Loucy (cell line): ENCODE results near the gene KIAA0408.
A peak's percentile ranks its signal among the peaks of the same experiment; 100 is the strongest.

Source experiments
- H2AFZ ChIP-seq: fragments of 200-600 bp; sonication (generic); 2 replicates; pipeline ENCODE4 v1.6.0; 2016; ENCODE audit warnings: antibody characterized with exemption, mild to moderate bottlenecking, low read length, moderate library complexity
- H3F3A ChIP-seq: fragments of 200-600 bp; 2 replicates; pipeline ENCODE4 v1.6.0; 2016; ENCODE audit warnings: antibody characterized with exemption, low read depth, mild to moderate bottlenecking
- H3K27me3 ChIP-seq: fragments of 200-600 bp; sonication (generic); 2 replicates; pipeline ENCODE4 v1.6.1; 2014; ENCODE audit warnings: low read length, mild to moderate bottlenecking; ENCODE audit not compliant: insufficient read depth, poor library complexity, severe bottlenecking
- H3K36me3 ChIP-seq: fragments of 200-600 bp; sonication (generic); 2 replicates; pipeline ENCODE4 v1.6.1; 2016; ENCODE audit warnings: low read length; ENCODE audit not compliant: insufficient read depth
- H3K4me1 ChIP-seq: fragments of 200-600 bp; sonication (generic); 2 replicates; pipeline ENCODE4 v1.5.1; 2014; ENCODE audit warnings: low read length, mild to moderate bottlenecking; ENCODE audit not compliant: insufficient read depth, poor library complexity, severe bottlenecking
- H3K4me2 ChIP-seq: fragments of 200-600 bp; sonication (generic); 2 replicates; pipeline ENCODE4 v1.6.0; 2014; ENCODE audit warnings: antibody characterized with exemption, low read length, low read depth, mild to moderate bottlenecking; ENCODE audit not compliant: poor library complexity, severe bottlenecking
- H3K4me3 ChIP-seq: fragments of 200-600 bp; sonication (generic); 2 replicates; pipeline ENCODE4 v1.5.1; 2014; ENCODE audit warnings: low read length, mild to moderate bottlenecking, mixed read lengths; ENCODE audit not compliant: poor library complexity, severe bottlenecking
- H3K79me2 ChIP-seq: fragments of 200-600 bp; sonication (generic); 2 replicates; pipeline ENCODE4 v1.6.1; 2014; ENCODE audit warnings: low read length; ENCODE audit not compliant: insufficient read depth
- H3K9ac ChIP-seq: fragments of 200-600 bp; sonication (generic); 2 replicates; pipeline ENCODE4 v1.6.0; 2014; ENCODE audit warnings: mild to moderate bottlenecking, low read depth, low read length, moderate library complexity; ENCODE audit not compliant: poor library complexity, severe bottlenecking
- H3K9me2 ChIP-seq: fragments of 200-600 bp; sonication (generic); replicated peaks from 2 replicates; pipeline ENCODE4 v1.6.1; 2016; ENCODE audit warnings: low read depth, low read length, mixed read lengths
- H3K9me3 ChIP-seq: fragments of 200-600 bp; sonication (generic); 2 replicates; pipeline ENCODE4 v1.6.1; 2014; ENCODE audit warnings: mild to moderate bottlenecking, antibody characterized with exemption, low read length, low read depth; ENCODE audit not compliant: insufficient read depth
- H4K20me1 ChIP-seq: fragments of 200-600 bp; sonication (generic); 2 replicates; pipeline ENCODE4 v1.6.0; 2014; ENCODE audit warnings: antibody characterized with exemption, low read length, mild to moderate bottlenecking; ENCODE audit not compliant: insufficient read depth, poor library complexity, severe bottlenecking
- CTCF ChIP-seq: fragments of 200-600 bp; sonication (generic); conservative IDR thresholded peaks from 2 replicates; pipeline ENCODE4 v1.5.1; 2014; ENCODE audit warnings: mild to moderate bottlenecking, antibody characterized with exemption, low read length
- EZH2phosphoT487 ChIP-seq: fragments of 200-600 bp; IDR thresholded peaks from 2 replicates; pipeline ENCODE4 v1.6.1; 2018; ENCODE audit warnings: antibody characterized with exemption, mild to moderate bottlenecking, moderate library complexity, borderline replicate concordance

The KIAA0408 gene

GRCh38 chr6:127497410-127497809, 38.2 kb upstream of the KIAA0408 start:
- H3K4me2 ChIP-seq = no peak overlapping the region
- no peaks in the 10 kb centered on the region for H3K36me3 ChIP-seq
- TF ChIP-seq CTCF = no peak
- TF ChIP-seq EZH2phosphoT487 = no peak
- H2AFZ ChIP-seq = no peak overlapping the region
- peaks cover 14% of the 10 kb centered on the region for H3K4me1 ChIP-seq
- no peaks in the 10 kb centered on the region for H3K79me2 ChIP-seq
- H3K9me3 ChIP-seq = no peaks in the 10 kb centered on the region
- no peak overlapping the region for H3K4me3 ChIP-seq
- H4K20me1 ChIP-seq = no peaks in the 10 kb centered on the region
- no peaks in the 10 kb centered on the region for H3K27me3 ChIP-seq
- no peak overlapping the region for H3K9ac ChIP-seq
- no peaks in the 10 kb centered on the region for H3F3A ChIP-seq
- no peaks in the 10 kb centered on the region for H3K9me2 ChIP-seq

- TF ChIP-seq CTCF = no peak; the same call in 1 of the 2 replicates
- TF ChIP-seq EZH2phosphoT487 = no peak
- Histone ChIP-seq H3K36me3 (no peaks in the 10 kb centered on the region), H3K9me2 (no peaks in the 10 kb centered on the region), H2AFZ (no peak overlapping the region), H4K20me1 (no peaks in the 10 kb centered on the region), H3K9ac (no peak overlapping the region), H3K4me2 (no peak overlapping the region), H3K4me3 (no peak overlapping the region), H3K79me2 (no peaks in the 10 kb centered on the region), H3K27me3 (no peaks in the 10 kb centered on the region), H3K4me1 (peaks cover 14% of the 10 kb centered on the region), H3K9me3 (no peaks in the 10 kb centered on the region), H3F3A (no peaks in the 10 kb centered on the region)
Observed at GRCh38 chr6:127496471-127496870, 37.3 kb upstream of the KIAA0408 start.

GRCh38 chr6:127494240-127494767, 35.1 kb upstream of the KIAA0408 start:
- H3K79me2 ChIP-seq = no peaks in the 10 kb centered on the region
- 0 out of 2 replicates have a peak, but pooled peaks cover 5% of the 10 kb centered on the region for H3K9me3 ChIP-seq
- no peaks in the 10 kb centered on the region for H3K9me2 ChIP-seq
- peaks cover 11% of the 10 kb centered on the region for H3K36me3 ChIP-seq
- H3K4me1 ChIP-seq = peaks cover 20% of the 10 kb centered on the region
- no peaks in the 10 kb centered on the region for H3F3A ChIP-seq
- H3K27me3 ChIP-seq = no peaks in the 10 kb centered on the region
- H2AFZ ChIP-seq = peak overlapping the region; percentile 11; the same call in 1 of the 2 replicates
- H3K9ac ChIP-seq = peak overlapping the region; percentile 54
- peak overlapping the region; percentile 60 for H3K4me2 ChIP-seq
- no peaks in the 10 kb centered on the region for H4K20me1 ChIP-seq
- TF ChIP-seq EZH2phosphoT487 (no peak), CTCF (no peak)
- peak overlapping the region; percentile 46 for H3K4me3 ChIP-seq
